Measurements from ENCODE around the gene RABGEF1. TPM values are rescaled to one million over a fixed set of nuclear protein-coding genes. Genes with fewer than 3 reads are reported as not detected.
"Not testable (repeated sequence)": the region's sequence is repeated elsewhere in the genome, so short reads cannot be mapped to it uniquely, and the experiment has no call there.

The RABGEF1 gene
- total and polyA plus RNA-seq, 4 donors, result 5.2 to 14.0 (median 7.7) TPM

GRCh38 chr7:66845379-66846095 lies 105.0 kb downstream of the RABGEF1 start:
- peaks cover 0 to 1% (median 0%) of the 10 kb centered on the region in 4 donors for H3K36me3 ChIP-seq (ENCODE audit: control insufficient read depth in 4 of 4, insufficient read depth in 3 of 4, low read depth in 1 of 4, low read length in 3 of 4)
- peak; percentile 11 for TF ChIP-seq TAF1 (conservative IDR thresholded peaks at IDR 0.05)
- TF ChIP-seq NR2F2 (IDR thresholded peaks at IDR 0.05), result no peak
- TF ChIP-seq HNF4A (conservative IDR thresholded peaks at IDR 0.05), result no peak
- peak; percentile 49 for DNase-seq (ENCODE audit: low spot score)

GRCh38 chr7:66846096-66846445 lies 105.5 kb downstream of the RABGEF1 start:
- not testable (repeated sequence) for H3K9ac ChIP-seq (ENCODE audit: low read depth in 1 of 2, low read length in 2 of 2); DNase-seq (ENCODE audit: low spot score); H3K27me3 ChIP-seq (ENCODE audit: control insufficient read depth in 4 of 4, insufficient read depth in 4 of 4, low read length in 3 of 4); H3K9me3 ChIP-seq (ENCODE audit: control insufficient read depth in 4 of 4, low read length in 3 of 4); H3K27ac ChIP-seq (ENCODE audit: low read depth in 1 of 2, low read length in 2 of 2); H3K4me3 ChIP-seq (ENCODE audit: low read depth in 1 of 3, low read length in 3 of 3); H3K36me3 ChIP-seq (ENCODE audit: control insufficient read depth in 4 of 4, insufficient read depth in 3 of 4, low read depth in 1 of 4, low read length in 3 of 4)
- peaks cover 0 to 10% (median 7%) of the 10 kb centered on the region in 4 donors for H3K4me1 ChIP-seq (ENCODE audit: control insufficient read depth in 4 of 4, insufficient read depth in 4 of 4, low read length in 3 of 4)
- 94% methylated on average over 4 of the region's 4 CpGs for WGBS

More at GRCh38 chr7:66845379-66846095, 105.0 kb downstream of the RABGEF1 start:
- Histone ChIP-seq H3K27ac (ENCODE audit: low read depth in 1 of 2, low read length in 2 of 2) (peak overlapping the region; percentile 80 to 88), H3K4me1 (ENCODE audit: control insufficient read depth in 4 of 4, insufficient read depth in 4 of 4, low read length in 3 of 4) (peaks cover 0 to 10% (median 7%) of the 10 kb centered on the region in 4 donors), H3K4me3 (ENCODE audit: low read depth in 1 of 3, low read length in 3 of 3) (peak overlapping the region; percentile 82 to 91 (median 85)), H3K27me3 (ENCODE audit: control insufficient read depth in 4 of 4, insufficient read depth in 4 of 4, low read length in 3 of 4) (no peaks in the 10 kb centered on the region), H3K9me3 (ENCODE audit: control insufficient read depth in 4 of 4, low read length in 3 of 4) (no peaks in the 10 kb centered on the region), H3K9ac (ENCODE audit: low read depth in 1 of 2, low read length in 2 of 2) (peak overlapping the region; percentile 85 to 96)
- WGBS, result 63% methylated on average over 19 of the region's 19 CpGs

- H3K27ac ChIP-seq (ENCODE audit: low read depth in 1 of 2, low read length in 2 of 2); H3K9me3 ChIP-seq (ENCODE audit: control insufficient read depth in 4 of 4, low read length in 3 of 4); DNase-seq (ENCODE audit: low spot score); H3K27me3 ChIP-seq (ENCODE audit: control insufficient read depth in 4 of 4, insufficient read depth in 4 of 4, low read length in 3 of 4); H3K9ac ChIP-seq (ENCODE audit: low read depth in 1 of 2, low read length in 2 of 2); H3K4me3 ChIP-seq (ENCODE audit: low read depth in 1 of 3, low read length in 3 of 3); H3K36me3 ChIP-seq (ENCODE audit: control insufficient read depth in 4 of 4, insufficient read depth in 3 of 4, low read depth in 1 of 4, low read length in 3 of 4): not testable (repeated sequence)
- 60% methylated on average over 1 of the region's 2 CpGs for WGBS
- peaks cover 0 to 10% (median 7%) of the 10 kb centered on the region in 4 donors for H3K4me1 ChIP-seq (ENCODE audit: control insufficient read depth in 4 of 4, insufficient read depth in 4 of 4, low read length in 3 of 4)
These were observed 107.0 kb downstream of the RABGEF1 start for GRCh38 chr7:66847523-66847855.

GRCh38 chr7:66847879-66848790 lies 107.6 kb downstream of the RABGEF1 start:
- no peaks in the 10 kb centered on the region for H3K27me3 ChIP-seq (ENCODE audit: control insufficient read depth in 4 of 4, insufficient read depth in 4 of 4, low read length in 3 of 4)
- WGBS, result 83% methylated on average over 9 of the region's 9 CpGs
- peaks cover 0 to 1% (median 0%) of the 10 kb centered on the region in 4 donors for H3K36me3 ChIP-seq (ENCODE audit: control insufficient read depth in 4 of 4, insufficient read depth in 3 of 4, low read depth in 1 of 4, low read length in 3 of 4)
- no peak overlapping the region for H3K27ac ChIP-seq (ENCODE audit: low read depth in 1 of 2, low read length in 2 of 2)
- DNase-seq (ENCODE audit: low spot score), result no peak
- H3K4me1 ChIP-seq (ENCODE audit: control insufficient read depth in 4 of 4, insufficient read depth in 4 of 4, low read length in 3 of 4), result peaks cover 0 to 10% (median 7%) of the 10 kb centered on the region in 4 donors
- H3K9ac ChIP-seq (ENCODE audit: low read depth in 1 of 2, low read length in 2 of 2), result no peak overlapping the region
- no peak overlapping the region for H3K4me3 ChIP-seq (ENCODE audit: low read depth in 1 of 3, low read length in 3 of 3)
- H3K9me3 ChIP-seq (ENCODE audit: control insufficient read depth in 4 of 4, low read length in 3 of 4), result no peaks in the 10 kb centered on the region
- no peak for TF ChIP-seq CTCF (IDR thresholded peaks at IDR 0.05; ENCODE audit: low read depth, low read length, missing input control)
- no peak for TF ChIP-seq YY1 (IDR thresholded peaks at IDR 0.05)
- no peak for TF ChIP-seq GABPA (IDR thresholded peaks at IDR 0.05 in 1 of 2, conservative IDR thresholded peaks at IDR 0.05 in 1 of 2)
- TF ChIP-seq JUND (IDR thresholded peaks at IDR 0.05), result no peak
- no peak for TF ChIP-seq HNF4A (conservative IDR thresholded peaks at IDR 0.05)
- no peak for TF ChIP-seq FOXA1 (IDR thresholded peaks at IDR 0.05)
- no peak for TF ChIP-seq RAD21 (IDR thresholded peaks at IDR 0.05)
- no peak for TF ChIP-seq SP1 (IDR thresholded peaks at IDR 0.05)
- TF ChIP-seq ATF3 (IDR thresholded peaks at IDR 0.05), result no peak
- TF ChIP-seq EGR1 (IDR thresholded peaks at IDR 0.05; ENCODE audit: low read depth in 2 of 2), result no peak
- TF ChIP-seq NR2F2 (IDR thresholded peaks at IDR 0.05), result no peak
